Dendritic cell treated with granulocyte-macrophage colony-stimulating factor and Interleukin-4, amounts not matched to agents 40 ng/mL and 50 ng/mL, for 4 days (primary cell): Measurements from ENCODE around the gene HYAL1.
A peak's percentile ranks its signal among the peaks of the same experiment; 100 is the strongest.

Experiments
- H3K27ac Mint-ChIP-seq: one replicate; pipeline ENCODE4 v1.8.0; 2022; ENCODE audit warnings: mild to moderate bottlenecking, mixed read lengths
- H3K27me3 Mint-ChIP-seq: one replicate; pipeline ENCODE4 v1.8.0; 2022; ENCODE audit warnings: mild to moderate bottlenecking, mixed read lengths
- H3K36me3 Mint-ChIP-seq: one replicate; pipeline ENCODE4 v1.8.0; 2022; ENCODE audit warnings: low read depth, mixed read lengths
- H3K4me1 Mint-ChIP-seq: one replicate; pipeline ENCODE4 v1.8.0; 2022; ENCODE audit warnings: low read depth, mixed read lengths
- H3K4me3 Mint-ChIP-seq: one replicate; pipeline ENCODE4 v1.8.0; 2022; ENCODE audit warnings: mild to moderate bottlenecking, moderate library complexity, mixed read lengths
- H3K9me3 Mint-ChIP-seq: one replicate; pipeline ENCODE4 v1.8.0; 2022; ENCODE audit warnings: mixed read lengths
- intact Hi-C: fragments of 100-400 bp; cut with micrococcal nuclease; formaldehyde crosslinking; loops from one replicate; pipeline ENCODE4 v1.15.0; 2022

HYAL1 gene

DNA sequence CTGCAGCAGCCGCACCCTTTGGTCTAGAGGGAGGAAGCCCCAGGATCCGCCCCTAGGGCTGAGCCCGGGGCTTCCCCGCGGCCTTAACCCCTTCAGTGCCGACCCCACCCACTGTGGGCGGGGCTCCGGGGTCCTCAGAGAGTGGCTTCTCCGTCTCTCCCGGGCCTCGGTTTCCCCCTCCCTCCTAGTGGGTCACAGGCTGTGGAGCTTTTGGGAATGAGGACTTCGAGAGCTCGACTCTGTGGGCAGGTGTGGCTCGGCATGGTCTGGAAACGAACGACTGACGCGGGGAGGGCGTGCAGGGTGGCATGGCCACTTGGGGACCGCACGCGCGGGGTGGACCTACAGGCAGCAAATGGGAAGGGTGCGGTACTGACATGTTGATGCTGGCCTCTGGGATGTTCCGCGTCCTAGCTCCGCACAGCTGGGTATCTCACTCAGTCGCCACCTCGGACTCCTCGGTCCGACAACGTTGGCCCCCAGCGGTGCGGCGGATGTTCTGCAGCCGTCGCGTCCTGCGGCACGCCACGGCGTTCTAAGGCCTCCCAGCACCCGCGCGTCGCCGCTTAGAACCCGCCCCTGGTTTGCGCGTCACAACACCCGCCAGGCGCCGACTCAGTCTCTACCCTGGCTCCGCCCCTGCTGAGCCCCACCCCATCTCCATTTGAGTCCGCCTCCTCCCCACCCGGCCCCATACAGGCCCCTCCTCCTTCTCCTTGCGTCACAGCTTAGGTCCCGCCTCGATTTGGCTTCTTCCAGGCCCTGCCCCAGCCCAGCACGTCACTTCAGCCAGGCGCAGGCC lies 4.3 kb downstream of the HYAL1 start, which contains the start of the genes HYAL3 and NAA80:
TSS of gene HYAL3 (minus strand) at position 570 of the 802 bp plus-strand sequence. CDS start 3,803 bp downstream, outside the sequence.
TSS of gene NAA80 (minus strand) at position 570 of the 802 bp plus-strand sequence. CDS start 1,942 bp downstream, outside the sequence.
- Mint-ChIP-seq H3K4me3 (peak within 1 kb of the TSS; percentile 86), H3K36me3 (peaks cover 19% of the 10 kb centered on the region), H3K27ac (peak within 1 kb of the TSS; percentile 96), H3K27me3 (no peaks in the 10 kb centered on the region), H3K9me3 (no peaks in the 10 kb centered on the region), H3K4me1 (peaks cover 41% of the 10 kb centered on the region)
- intact Hi-C loops = loop anchor here (1.0 kb wide), 1 partner anchor 22 kb away; no protein-coding TSS in a partner anchor

DNA sequence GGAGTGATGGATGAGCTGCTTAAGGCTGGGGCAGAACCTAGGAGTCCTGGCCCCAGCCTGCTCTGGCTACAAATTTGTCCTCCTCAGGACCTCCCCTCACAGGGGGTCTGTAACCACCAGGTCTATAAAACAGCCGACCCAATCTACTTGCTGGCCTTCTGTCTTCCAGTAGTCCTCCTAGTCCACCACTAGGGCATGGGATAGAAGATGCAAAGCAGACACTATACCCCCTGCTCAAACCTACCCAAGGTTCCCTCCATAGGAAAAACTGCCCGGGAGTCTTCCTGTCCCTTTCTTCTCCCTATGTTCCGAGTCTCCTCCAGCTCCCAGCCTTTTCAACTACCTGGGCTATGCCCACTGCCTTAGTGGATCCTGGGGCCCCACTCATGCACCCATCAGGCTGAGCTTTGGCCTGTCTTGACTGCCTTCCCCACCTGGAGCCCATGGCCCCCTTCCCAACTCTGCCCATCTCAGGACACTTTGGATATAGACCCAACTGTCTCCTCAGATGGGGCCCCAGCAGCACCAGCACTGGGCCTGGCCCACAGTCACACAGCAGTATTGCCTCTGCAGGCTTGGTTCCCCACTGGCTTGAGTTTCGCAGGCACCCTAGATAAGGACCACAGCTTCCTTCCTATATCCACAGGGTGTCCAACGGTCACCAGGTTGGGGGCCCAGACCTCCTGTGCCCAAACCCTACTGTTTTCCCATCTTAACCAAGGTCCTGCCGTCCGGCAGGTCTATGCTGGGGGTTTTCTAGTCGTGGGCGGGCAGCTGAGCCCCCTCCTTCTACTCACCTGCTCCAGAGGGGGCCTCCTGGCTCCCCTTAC lies 5.3 kb downstream of the HYAL1 start:
- Mint-ChIP-seq H3K27ac (peak overlapping the region; percentile 96), H3K4me3 (peak overlapping the region; percentile 86), H3K36me3 (peaks cover 19% of the 10 kb centered on the region), H3K4me1 (peaks cover 37% of the 10 kb centered on the region), H3K9me3 (no peaks in the 10 kb centered on the region), H3K27me3 (no peaks in the 10 kb centered on the region)
- intact Hi-C loops = no loop called here

DNA sequence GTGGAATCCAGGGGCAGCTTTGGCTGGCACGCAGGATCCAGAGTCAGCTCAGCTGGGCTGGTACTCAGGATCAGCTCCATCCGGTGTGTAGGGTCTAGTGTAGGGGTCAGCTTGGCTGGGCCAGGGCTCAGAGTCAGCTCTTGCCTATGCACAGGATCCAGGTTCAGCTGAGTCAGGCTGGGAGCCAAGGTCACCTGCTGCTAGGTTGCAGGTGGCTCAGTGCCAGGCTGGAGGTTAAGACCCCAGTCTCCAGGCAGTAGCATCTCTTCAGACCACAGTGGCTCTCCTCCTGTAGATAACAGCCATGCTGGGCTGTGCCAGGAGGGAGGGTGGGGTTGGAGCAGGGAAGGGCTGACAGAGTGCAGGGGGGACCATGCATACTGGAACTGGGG lies 6.0 kb downstream of the HYAL1 start:
- Mint-ChIP-seq H3K27me3 (no peaks in the 10 kb centered on the region), H3K27ac (peak overlapping the region; percentile 96), H3K9me3 (no peaks in the 10 kb centered on the region), H3K4me1 (peaks cover 37% of the 10 kb centered on the region), H3K36me3 (peaks cover 19% of the 10 kb centered on the region), H3K4me3 (no peak overlapping the region)
- intact Hi-C loops = no loop called here

DNA sequence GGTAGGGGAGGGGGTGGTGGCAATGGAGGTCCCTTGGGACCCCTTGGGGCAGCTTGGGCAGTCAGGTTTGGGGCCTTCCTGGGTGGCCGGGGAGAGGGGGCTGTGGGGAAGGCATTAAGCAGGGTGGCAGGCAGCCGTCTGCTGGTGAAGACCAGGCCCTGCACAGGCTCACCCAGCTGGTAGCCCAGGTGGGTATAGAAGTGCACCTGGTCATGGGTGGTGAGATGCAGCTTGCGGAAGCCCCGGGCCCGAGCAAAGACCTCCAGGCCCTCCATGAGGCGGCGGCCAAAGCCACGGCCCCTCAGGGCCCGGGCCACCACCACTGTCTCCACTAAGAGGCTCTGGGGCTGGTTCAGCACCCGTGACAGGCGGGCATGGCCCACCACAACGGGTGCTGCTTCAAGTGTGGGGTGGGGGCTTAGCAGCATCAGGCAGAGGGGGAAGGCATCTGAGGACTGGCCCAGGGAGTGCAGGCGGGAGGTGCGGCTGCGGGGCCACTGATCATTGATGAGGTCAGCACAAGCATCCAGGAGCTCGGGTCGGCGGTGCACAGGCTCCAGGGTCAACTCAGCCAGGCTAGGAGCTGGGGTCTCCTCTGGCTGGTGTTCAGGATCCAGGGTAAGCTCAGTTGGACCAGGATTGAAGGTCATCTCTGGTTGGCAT lies 6.5 kb downstream of the HYAL1 start:
- Mint-ChIP-seq H3K4me1 (peaks cover 35% of the 10 kb centered on the region), H3K4me3 (no peak overlapping the region), H3K9me3 (no peaks in the 10 kb centered on the region), H3K27me3 (no peaks in the 10 kb centered on the region), H3K27ac (no peak overlapping the region), H3K36me3 (peaks cover 19% of the 10 kb centered on the region)
- intact Hi-C loops = no loop called here

DNA sequence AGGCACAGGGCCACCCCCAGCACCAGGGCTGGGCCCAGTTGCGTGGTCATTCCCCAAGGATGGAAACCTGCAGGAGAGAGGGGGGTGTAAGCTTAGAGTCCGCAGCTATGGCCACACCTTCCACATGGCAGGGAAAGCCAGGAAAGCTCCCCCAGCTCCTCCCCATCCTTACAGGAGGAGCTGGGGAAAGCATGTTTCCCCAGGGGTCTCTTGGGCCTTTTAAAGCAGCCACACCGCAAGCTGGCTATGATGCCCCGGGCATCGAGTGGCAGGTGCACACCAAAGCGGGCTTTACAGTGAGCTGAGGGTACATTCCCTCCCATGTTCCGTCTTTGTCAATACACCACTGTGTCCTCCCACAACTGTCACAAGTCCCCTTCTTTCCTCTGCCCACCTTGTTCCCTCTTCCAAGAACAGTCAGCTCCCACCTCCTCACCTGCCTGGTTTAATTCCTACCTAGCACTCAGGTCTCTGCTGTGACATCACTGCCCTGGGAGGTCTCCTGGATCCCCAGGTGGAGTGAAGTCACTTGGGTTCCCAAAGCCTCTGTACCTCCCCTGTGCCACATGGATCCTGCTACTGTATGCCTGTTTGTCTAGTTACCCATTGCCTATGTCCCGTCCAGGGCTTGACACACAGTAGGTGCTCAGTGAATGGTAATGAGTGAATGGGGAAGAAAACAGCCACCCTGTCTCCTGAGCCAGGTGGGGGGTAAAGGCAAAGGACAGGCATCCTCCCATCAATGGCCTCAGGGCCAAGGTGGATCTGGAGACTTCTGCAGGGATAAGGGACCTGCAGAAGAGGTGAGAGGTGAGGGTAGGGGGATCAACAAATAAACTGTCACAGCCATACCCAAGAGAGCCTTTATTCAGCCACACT lies 7.6 kb downstream of the HYAL1 start:
- H3K9me3 Mint-ChIP-seq = no peaks in the 10 kb centered on the region
- H3K36me3 Mint-ChIP-seq = peaks cover 19% of the 10 kb centered on the region
- H3K27ac Mint-ChIP-seq = no peak overlapping the region
- intact Hi-C loops = no loop called here
- peaks cover 38% of the 10 kb centered on the region for H3K4me1 Mint-ChIP-seq
- no peaks in the 10 kb centered on the region for H3K27me3 Mint-ChIP-seq
- no peak overlapping the region for H3K4me3 Mint-ChIP-seq

DNA sequence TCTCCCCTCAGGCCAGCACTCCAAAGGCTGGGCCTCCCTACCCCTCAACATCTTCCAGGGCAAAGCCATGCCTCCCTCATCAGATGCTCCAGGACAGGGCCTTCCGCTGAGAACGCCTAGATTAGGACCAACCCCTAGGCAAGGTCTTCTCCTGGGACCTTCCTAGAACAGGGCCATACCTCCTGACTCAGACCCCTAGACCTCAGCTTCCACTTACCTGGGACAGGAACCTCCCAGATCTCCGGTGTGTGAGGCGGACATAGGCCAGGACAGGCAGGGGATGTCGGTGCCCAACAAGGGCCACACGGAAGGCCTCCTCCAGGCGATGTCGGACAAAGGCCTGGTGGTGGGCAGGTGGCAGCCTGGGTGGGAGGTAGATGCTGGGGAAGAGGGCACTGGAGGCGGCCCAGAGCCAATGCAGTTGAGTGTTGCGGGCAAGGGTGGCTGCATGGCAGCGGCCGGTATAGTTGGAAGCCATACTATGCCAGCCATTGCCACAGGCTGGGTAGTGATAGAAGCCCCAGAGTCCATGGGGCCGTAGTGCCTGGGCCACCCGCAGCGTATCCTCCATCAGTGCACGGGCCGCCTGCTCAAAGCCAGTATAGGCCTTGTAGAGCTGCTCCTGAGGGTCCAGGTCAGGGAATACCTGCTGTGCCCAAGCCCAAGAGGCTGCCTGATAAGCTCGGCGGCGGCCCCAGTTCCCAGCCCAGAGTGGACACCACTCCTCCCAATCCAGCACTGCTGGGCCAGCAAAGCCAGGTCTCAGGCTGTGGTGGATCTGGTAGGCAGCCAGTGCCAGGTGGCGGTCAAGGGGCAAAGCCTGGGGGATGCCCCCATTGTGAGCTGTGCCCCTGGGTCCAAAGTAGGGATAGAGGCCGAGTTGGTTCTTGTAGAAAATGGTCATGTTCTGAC lies 8.6 kb downstream of the HYAL1 start:
- Mint-ChIP-seq H3K27ac (peak overlapping the region; percentile 22), H3K27me3 (no peaks in the 10 kb centered on the region), H3K4me3 (no peak overlapping the region), H3K4me1 (peaks cover 28% of the 10 kb centered on the region), H3K36me3 (peaks cover 29% of the 10 kb centered on the region), H3K9me3 (no peaks in the 10 kb centered on the region)
- intact Hi-C loops = no loop called here

DNA sequence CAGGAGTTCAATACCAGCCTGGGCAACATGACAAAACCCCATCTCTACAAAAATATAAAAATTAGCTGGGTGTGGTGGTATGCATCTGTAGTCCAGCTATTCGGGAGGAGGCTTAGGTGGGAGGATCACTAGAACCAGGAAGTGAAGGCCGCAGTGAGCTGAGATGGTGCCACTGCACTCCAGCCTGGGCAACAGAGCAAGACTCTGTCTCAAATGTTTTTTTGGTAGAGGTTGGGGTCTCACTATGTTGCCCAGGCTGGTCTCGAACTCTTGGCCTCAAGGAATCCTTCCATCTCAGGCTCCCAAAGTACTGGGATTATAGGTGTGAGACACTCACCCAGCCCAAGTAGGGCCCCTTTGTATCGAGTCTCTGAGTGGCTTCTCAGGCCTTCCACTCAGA lies 9.3 kb downstream of the HYAL1 start:
- Mint-ChIP-seq H3K36me3 (peaks cover 33% of the 10 kb centered on the region), H3K4me1 (peaks cover 28% of the 10 kb centered on the region), H3K27ac (peak overlapping the region; percentile 22), H3K9me3 (no peaks in the 10 kb centered on the region), H3K4me3 (no peak overlapping the region), H3K27me3 (no peaks in the 10 kb centered on the region)
- intact Hi-C loops = no loop called here

DNA sequence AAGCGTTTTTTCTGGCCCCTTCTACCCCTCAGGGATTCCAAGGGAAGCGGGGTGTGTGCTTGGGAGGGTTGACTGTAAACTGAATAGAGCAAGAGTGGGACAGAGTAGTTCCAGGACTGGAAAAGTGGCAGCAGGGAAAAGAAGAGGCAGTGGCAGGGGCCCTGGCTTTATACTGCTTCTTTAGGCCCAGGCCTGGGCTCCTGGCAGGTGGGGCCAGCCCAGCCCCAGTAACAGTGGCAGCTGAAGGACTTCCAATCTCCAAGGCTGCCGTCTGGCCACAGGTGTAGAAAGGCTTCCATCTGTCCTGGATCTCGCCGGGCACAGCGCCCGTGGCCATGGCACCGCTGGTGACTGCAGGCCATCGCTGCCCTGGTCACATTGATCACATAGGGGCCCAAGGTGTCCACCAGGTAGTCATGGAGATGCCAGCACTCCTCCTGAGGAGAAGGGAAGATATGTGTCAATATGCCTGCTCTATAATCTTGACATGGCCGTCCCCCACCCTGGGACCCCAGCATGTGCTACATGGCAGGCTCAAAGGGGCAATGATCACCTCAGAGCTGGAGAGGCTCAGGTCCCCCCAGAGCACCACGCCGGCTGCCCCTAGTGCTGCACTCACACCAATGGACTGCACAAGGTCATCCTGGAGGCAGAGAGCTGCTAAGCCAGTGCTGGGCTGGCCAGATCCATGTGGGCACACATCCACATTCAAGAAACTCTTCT lies 10.1 kb downstream of the HYAL1 start:
- Mint-ChIP-seq H3K4me1 (peaks cover 26% of the 10 kb centered on the region), H3K27ac (peak overlapping the region; percentile 80), H3K9me3 (no peaks in the 10 kb centered on the region), H3K27me3 (no peaks in the 10 kb centered on the region), H3K4me3 (no peak overlapping the region), H3K36me3 (peaks cover 37% of the 10 kb centered on the region)
- intact Hi-C loops = no loop called here

DNA sequence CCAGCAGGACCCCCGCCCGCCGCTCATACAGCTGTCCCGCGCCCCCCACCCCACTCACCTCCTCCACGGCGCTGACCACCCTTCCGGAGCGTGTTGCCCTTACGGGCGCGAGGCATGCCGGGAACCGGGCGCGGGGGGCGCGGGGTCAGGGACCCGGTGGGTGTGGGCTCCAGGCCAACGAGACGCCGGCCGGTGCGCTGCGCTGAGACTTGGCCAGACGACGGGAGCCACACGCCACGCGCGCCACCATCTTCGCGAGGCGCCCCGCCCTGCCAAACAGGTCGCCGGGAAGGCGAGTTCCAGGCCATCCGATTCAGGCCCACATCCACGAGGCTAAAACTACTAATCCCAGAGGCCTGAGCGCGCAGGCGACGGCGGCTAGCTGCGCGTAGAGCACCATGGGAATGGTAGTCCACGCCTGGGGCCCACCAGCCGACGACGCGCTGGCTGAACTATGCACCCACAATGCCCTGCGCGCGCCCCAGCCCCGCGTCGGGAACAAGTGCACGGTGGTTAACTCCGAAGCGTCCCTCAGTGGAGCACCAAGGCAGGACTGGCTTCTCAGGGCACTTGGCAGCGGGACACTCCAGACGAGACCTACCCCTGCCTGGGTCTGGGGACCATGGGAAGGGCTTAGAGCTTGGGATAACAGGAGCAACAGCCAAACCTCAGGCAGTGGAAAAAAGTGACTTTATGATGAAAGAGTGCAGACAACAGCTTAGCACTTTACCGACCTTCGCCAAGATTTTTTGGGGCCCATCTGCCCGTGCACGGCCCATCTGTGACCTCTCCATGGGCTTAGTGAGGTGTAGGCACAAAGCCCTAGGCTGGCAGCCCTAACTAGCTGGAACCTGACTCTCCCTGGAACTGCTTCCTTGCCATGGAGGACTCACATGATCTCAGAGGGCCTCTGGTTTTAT lies 11.0 kb downstream of the HYAL1 start, which contains the start of gene IFRD2:
TSS of gene IFRD2 (minus strand) at position 271 of the 920 bp plus-strand sequence. CDS start at position 116, 155 bp downstream.
- Mint-ChIP-seq H3K4me1 (peaks cover 18% of the 10 kb centered on the region), H3K27me3 (no peaks in the 10 kb centered on the region), H3K4me3 (peak within 1 kb of the TSS; percentile 76), H3K36me3 (peaks cover 44% of the 10 kb centered on the region), H3K9me3 (no peaks in the 10 kb centered on the region), H3K27ac (peak within 1 kb of the TSS; percentile 80)
- intact Hi-C loops = loop anchor here (1.0 kb wide), 1 partner anchor 45 kb away; no protein-coding TSS in a partner anchor

DNA sequence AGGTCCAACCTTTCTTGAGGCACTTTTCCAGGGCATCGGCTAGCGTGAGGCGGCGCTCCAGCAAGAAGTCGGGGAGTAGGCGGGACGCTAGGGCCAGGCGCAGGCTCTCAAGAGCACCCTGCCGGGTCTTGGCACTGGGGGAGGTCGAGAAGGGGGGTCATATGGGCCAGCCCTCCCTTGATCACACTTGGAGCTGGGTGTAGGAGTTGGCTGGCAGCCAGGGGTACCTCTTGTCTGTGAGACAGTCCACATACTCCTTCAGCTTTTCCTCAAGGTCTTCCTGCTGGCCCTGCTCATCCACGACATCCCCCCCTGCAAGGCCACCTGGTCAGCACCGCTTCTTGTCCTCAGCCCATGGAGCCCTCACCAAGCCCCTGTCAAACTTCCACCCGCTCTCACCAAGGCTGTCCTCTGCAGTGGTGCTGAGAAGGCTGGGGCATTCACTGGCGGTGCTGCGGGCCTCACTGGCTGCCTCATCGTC lies 13.2 kb downstream of the HYAL1 start:
- no peaks in the 10 kb centered on the region for H3K27me3 Mint-ChIP-seq
- peaks cover 23% of the 10 kb centered on the region for H3K4me1 Mint-ChIP-seq
- H3K36me3 Mint-ChIP-seq = peaks cover 45% of the 10 kb centered on the region
- H3K27ac Mint-ChIP-seq = no peak overlapping the region
- no peak overlapping the region for H3K4me3 Mint-ChIP-seq
- intact Hi-C loops = no loop called here
- H3K9me3 Mint-ChIP-seq = no peaks in the 10 kb centered on the region

DNA sequence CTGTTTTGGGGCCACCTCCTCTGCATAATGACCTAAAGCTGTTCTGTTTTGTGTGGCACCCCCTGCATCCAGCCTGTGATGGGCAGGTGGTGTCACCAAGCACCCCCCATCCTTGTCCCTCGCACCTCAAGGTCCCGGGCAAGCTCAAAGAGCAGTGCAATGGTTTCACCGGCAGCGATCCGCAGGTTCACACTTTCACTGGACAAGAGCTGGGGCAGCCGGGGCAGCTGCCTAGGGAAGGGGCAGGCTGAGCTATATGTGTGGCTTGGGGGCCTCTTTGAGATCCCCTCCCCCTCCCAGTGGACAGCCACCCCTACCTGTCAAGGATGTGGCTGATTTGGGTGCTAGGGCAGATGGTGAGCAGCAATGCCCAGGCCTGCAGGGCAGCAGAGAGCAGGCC lies 14.2 kb downstream of the HYAL1 start:
- peaks cover 45% of the 10 kb centered on the region for H3K36me3 Mint-ChIP-seq
- H3K27me3 Mint-ChIP-seq = no peaks in the 10 kb centered on the region
- intact Hi-C loops = no loop called here
- H3K4me1 Mint-ChIP-seq = peaks cover 23% of the 10 kb centered on the region
- H3K4me3 Mint-ChIP-seq = no peak overlapping the region
- H3K27ac Mint-ChIP-seq = no peak overlapping the region
- H3K9me3 Mint-ChIP-seq = no peaks in the 10 kb centered on the region
